ENCODE measurements around the gene RNF32.
"Not testable (repeated sequence)": the region's sequence is repeated elsewhere in the genome, so short reads cannot be mapped to it uniquely, and the experiment has no call there.

RNF32 gene

GRCh38 chr7:156642306-156643045 lies 1.9 kb downstream of the RNF32 start:
- no peak for DNase-seq

- DNase-seq: not testable (repeated sequence)
Observed at GRCh38 chr7:156647330-156647729, 6.8 kb downstream of the RNF32 start.

- no peak for DNase-seq
Observed at GRCh38 chr7:156650042-156650441, 9.5 kb downstream of the RNF32 start.

GRCh38 chr7:156651474-156651873 lies 10.9 kb downstream of the RNF32 start:
- DNase-seq: no peak

GRCh38 chr7:156652886-156653568 lies 12.5 kb downstream of the RNF32 start:
- DNase-seq: no peak

GRCh38 chr7:156654511-156655234 lies 14.1 kb downstream of the RNF32 start:
- DNase-seq: no peak

- no peak for DNase-seq
Observed at GRCh38 chr7:156655251-156655650, 14.7 kb downstream of the RNF32 start.

GRCh38 chr7:156655983-156656382 lies 15.4 kb downstream of the RNF32 start:
- DNase-seq: no peak

GRCh38 chr7:156656598-156656997 lies 16.0 kb downstream of the RNF32 start:
- no peak for DNase-seq

- no peak for DNase-seq
Observed at GRCh38 chr7:156657681-156658080, 17.1 kb downstream of the RNF32 start.

- no peak for DNase-seq
Observed at GRCh38 chr7:156659203-156659602, 18.6 kb downstream of the RNF32 start.

- no peak for DNase-seq
Observed at GRCh38 chr7:156659961-156660360, 19.4 kb downstream of the RNF32 start.

GRCh38 chr7:156661637-156662036 lies 21.1 kb downstream of the RNF32 start:
- DNase-seq: no peak

- no peak for DNase-seq
Observed at GRCh38 chr7:156662277-156662676, 21.7 kb downstream of the RNF32 start.

GRCh38 chr7:156665101-156665500 lies 24.5 kb downstream of the RNF32 start:
- no peak for DNase-seq

- DNase-seq: no peak
Observed at GRCh38 chr7:156666368-156667109, 26.0 kb downstream of the RNF32 start.

GRCh38 chr7:156667110-156667426 lies 26.5 kb downstream of the RNF32 start:
- DNase-seq: no peak

- DNase-seq: no peak
Observed at GRCh38 chr7:156668130-156668741, 27.7 kb downstream of the RNF32 start.

GRCh38 chr7:156669035-156669828 lies 28.7 kb downstream of the RNF32 start:
- no peak for DNase-seq

- no peak for DNase-seq
Observed at GRCh38 chr7:156673454-156673853, 32.9 kb downstream of the RNF32 start.

GRCh38 chr7:156673902-156674301 lies 33.3 kb downstream of the RNF32 start:
- no peak for DNase-seq

GRCh38 chr7:156675721-156676120 lies 35.1 kb downstream of the RNF32 start:
- no peak for DNase-seq

Data from AML-193 (cell line).